K562 (cell line): ENCODE data around the gene SNRPD2. TPM values are rescaled to one million over a fixed set of nuclear protein-coding genes. Genes with fewer than 3 reads are reported as not detected.

ENCODE experiments used
- CREB3L1 ChIP-seq: fragments of 450-650 bp; IDR thresholded peaks from 2 replicates; pipeline ENCODE4 v1.6.1; 2014; ENCODE audit warnings: low read depth, mild to moderate bottlenecking, moderate library complexity, borderline replicate concordance
- HES1 ChIP-seq: fragments of 450-650 bp; IDR thresholded peaks from 2 replicates; pipeline ENCODE4 v1.6.1; 2016; ENCODE audit warnings: low read depth, mild to moderate bottlenecking, moderate library complexity
- NCOA2 ChIP-seq, 2 experiments: fragments of 450-650 bp; IDR thresholded peaks; 2 replicates each; pipeline ENCODE4 v1.6.1; 2018; ENCODE audit warnings: mild to moderate bottlenecking in 2 of 2, moderate library complexity in 1 of 2; ENCODE audit not compliant: partially characterized antibody in 2 of 2
- PKNOX1 ChIP-seq: fragments of 450-650 bp; IDR thresholded peaks from 2 replicates; pipeline ENCODE4 v1.6.1; 2016
- SMAD4 ChIP-seq: fragments of 250-450 bp; sonication (Bioruptor Pico); conservative IDR thresholded peaks from 2 replicates; pipeline ENCODE4 v1.8.0; 2021; ENCODE audit warnings: inconsistent platforms, mild to moderate bottlenecking, moderate library complexity
- TSHZ1 ChIP-seq: fragments of 250-450 bp; sonication (Bioruptor Pico); IDR thresholded peaks from 2 replicates; pipeline ENCODE4 v1.4.0; 2020; ENCODE audit warnings: mild to moderate bottlenecking, moderate library complexity
- USF2 ChIP-seq: sonication (generic); formaldehyde crosslinking; IDR thresholded peaks from 2 replicates; pipeline ENCODE4 v1.5.0; 2020; ENCODE audit warnings: missing genetic modification reagents
- ZBED1 ChIP-seq: IDR thresholded peaks from 2 replicates; pipeline ENCODE4 v1.6.1; 2014
- ZBTB49 ChIP-seq: sonication (generic); formaldehyde crosslinking; IDR thresholded peaks from 2 replicates; pipeline ENCODE4 v1.8.0; 2022; ENCODE audit warnings: missing genetic modification reagents, mild to moderate bottlenecking, borderline replicate concordance
- ZNF280B ChIP-seq: fragments of 250-450 bp; sonication (Bioruptor Pico); IDR thresholded peaks from 2 replicates; pipeline ENCODE4 v1.5.1; 2021; ENCODE audit warnings: mild to moderate bottlenecking
- ZNF282 ChIP-seq: sonication (generic); formaldehyde crosslinking; IDR thresholded peaks from 2 replicates; pipeline ENCODE4 v1.8.1; 2023; ENCODE audit warnings: missing genetic modification reagents
- ZNF324 ChIP-seq: fragments of 250-450 bp; sonication (Bioruptor Pico); IDR thresholded peaks from 2 replicates; pipeline ENCODE4 v1.4.0; 2020; ENCODE audit warnings: mild to moderate bottlenecking
- polyA plus RNA-seq, 8 experiments: library from polyadenylated mRNA; depleted of rRNA in 4 of 8; stranded (reverse) in 5 of 8; unstranded in 3 of 8; fragments of >200 nt; fragmentation: Nextera tagmentation in 2 of 8; fragmentation: Illumina TruSeq in 1 of 8; extraction: Ambion mirVana in 2 of 8; extraction: Trizol in 1 of 8; gene quantifications; 2 replicates each; pipeline versions ENCODE4 v1.2.1 to v1.2.3, GENCODE V29; 2011 to 2014; ENCODE audit warnings: inconsistent platforms in 1 of 8, missing spikeins in 1 of 8
- total RNA-seq, 7 experiments: library from RNA; depleted of rRNA in 6 of 7; stranded (reverse); fragments of >200 nt in 6 of 7; fragmentation: Illumina TruSeq in 2 of 7; extraction: Trizol in 2 of 7; gene quantifications; 2 replicates each; pipeline versions ENCODE4 v1.2.1 to v1.2.3, GENCODE V29; 2011 to 2021; ENCODE audit warnings: low replicate concordance in 1 of 7

Gene SNRPD2
- total and polyA plus RNA-seq, 9 of the 15 experiments (the other 6 are each of a cell fraction or from before 2014, with no cell fraction given) = 728 to 4,411 (median 1,029) TPM

- TF ChIP-seq TSHZ1 (CRISPR knock-in tag) = no peak
- no peak for TF ChIP-seq USF2 (CRISPR knock-in tag)
- TF ChIP-seq SMAD4 (CRISPR knock-in tag) = no peak
- TF ChIP-seq ZNF282 = no peak
- TF ChIP-seq CREB3L1 = peak; percentile 3; the same call in 1 of the 2 replicates
- no peak for TF ChIP-seq ZNF324
- no peak for TF ChIP-seq ZNF280B (CRISPR knock-in tag)
- TF ChIP-seq ZBTB49 = no peak
- no peak for TF ChIP-seq ZBED1
- TF ChIP-seq HES1 = peak; percentile 36; the same call in 1 of the 2 replicates
- TF ChIP-seq NCOA2 (IDR thresholded peaks at IDR 0.05; ENCODE audit: partially characterized antibody in 2 of 2) = no peak
- no peak; the same call in 1 of the 2 replicates for TF ChIP-seq PKNOX1
Observed at GRCh38 chr19:45716359-45717130, 24.8 kb upstream of the SNRPD2 start (continued).
